ENCODE data around the gene KCNQ1.

The KCNQ1 gene

GRCh38 chr11:2685566-2686359 is 241.0 kb downstream of the KCNQ1 start:
- no peak for DNase-seq (ENCODE audit: low read depth)

GRCh38 chr11:2686360-2687222 is 241.8 kb downstream of the KCNQ1 start:
- DNase-seq (ENCODE audit: low read depth): no peak

GRCh38 chr11:2687223-2687530 is 242.4 kb downstream of the KCNQ1 start:
- no peak for DNase-seq (ENCODE audit: low read depth)

- no peak for DNase-seq (ENCODE audit: low read depth)
Measured at GRCh38 chr11:2687782-2688191, 243.0 kb downstream of the KCNQ1 start.

- DNase-seq (ENCODE audit: low read depth): no peak
Measured at GRCh38 chr11:2688381-2689231, 243.8 kb downstream of the KCNQ1 start.

- DNase-seq (ENCODE audit: low read depth): no peak
Measured at GRCh38 chr11:2689651-2690575, 245.1 kb downstream of the KCNQ1 start.

- DNase-seq (ENCODE audit: low read depth): no peak
Measured at GRCh38 chr11:2690596-2691354, 246.0 kb downstream of the KCNQ1 start.

GRCh38 chr11:2691355-2691761 is 246.6 kb downstream of the KCNQ1 start:
- peak; percentile 39 for DNase-seq (ENCODE audit: low read depth)

GRCh38 chr11:2691991-2692875 is 247.4 kb downstream of the KCNQ1 start:
- DNase-seq (ENCODE audit: low read depth): peak; percentile 24

- DNase-seq (ENCODE audit: low read depth): no peak
Measured at GRCh38 chr11:2693271-2694261, 248.8 kb downstream of the KCNQ1 start.

- no peak for DNase-seq (ENCODE audit: low read depth)
Measured at GRCh38 chr11:2694495-2694894, 249.7 kb downstream of the KCNQ1 start.

- DNase-seq (ENCODE audit: low read depth): no peak
Measured at GRCh38 chr11:2694995-2695939, 250.5 kb downstream of the KCNQ1 start.

- no peak for DNase-seq (ENCODE audit: low read depth)
Measured at GRCh38 chr11:2696455-2696854, 251.6 kb downstream of the KCNQ1 start.

- no peak for DNase-seq (ENCODE audit: low read depth)
Measured at GRCh38 chr11:2697866-2698265, 253.1 kb downstream of the KCNQ1 start.

GRCh38 chr11:2698386-2699184 is 253.8 kb downstream of the KCNQ1 start:
- DNase-seq (ENCODE audit: low read depth): no peak

- DNase-seq (ENCODE audit: low read depth): no peak
Measured at GRCh38 chr11:2699185-2699530, 254.3 kb downstream of the KCNQ1 start.
